H1 (cell line): ENCODE measurements around the gene NPL. TPM values are rescaled to one million over a fixed set of nuclear protein-coding genes. Genes with fewer than 3 reads are reported as not detected.

Experiments
- ATF3 ChIP-seq: IDR thresholded peaks from 2 replicates; pipeline ENCODE4 v1.6.1; 2011; ENCODE audit warnings: low read depth, mild to moderate bottlenecking, low read length; ENCODE audit not compliant: insufficient read depth
- BCL11A ChIP-seq, 2 experiments: IDR thresholded peaks; one replicate each; pipeline ENCODE4 v1.6.1; 2011; ENCODE audit warnings: low read depth in 2 of 2, low read length in 2 of 2, mild to moderate bottlenecking in 2 of 2
- BRCA1 ChIP-seq: IDR thresholded peaks from 2 replicates; pipeline ENCODE4 v1.6.1; 2012; ENCODE audit warnings: low read depth, low read length, improper control_type of control experiment
- CBX5 ChIP-seq: fragments of 300-800, 300-1000 bp; sonication (generic); IDR thresholded peaks from 2 replicates; pipeline ENCODE4 v1.7.1; 2016; ENCODE audit warnings: antibody characterized with exemption, low read length, low read depth
- CHD7 ChIP-seq: fragments of 300-600 bp; sonication (generic); IDR thresholded peaks from 2 replicates; pipeline ENCODE4 v1.7.1; 2012; ENCODE audit warnings: low read length, moderate library complexity, mild to moderate bottlenecking, inconsistent platforms; ENCODE audit not compliant: insufficient replicate concordance
- FOSL1 ChIP-seq: IDR thresholded peaks from 2 replicates; pipeline ENCODE4 v1.6.1; 2011; ENCODE audit warnings: mild to moderate bottlenecking, low read depth, low read length, moderate library complexity; ENCODE audit not compliant: insufficient read depth
- HDAC6 ChIP-seq: IDR thresholded peaks from one replicate; pipeline ENCODE4 v1.7.1; 2012; ENCODE audit warnings: low read depth, mild to moderate bottlenecking, inconsistent platforms, low read length, moderate library complexity
- ZNF274 ChIP-seq: IDR thresholded peaks from 2 replicates; pipeline ENCODE4 v1.7.0; 2012; ENCODE audit warnings: low read length, borderline replicate concordance; ENCODE audit errors: extremely low read depth
- polyA plus RNA-seq, 7 experiments: library from polyadenylated mRNA; depleted of rRNA in 3 of 7; stranded (reverse) in 5 of 7; unstranded in 2 of 7; fragments of >200 nt in 5 of 7; fragments of 200-250 nt in 2 of 7; gene quantifications; 1 replicate in 5 of 7; 2 replicates in 1 of 7; 4 replicates in 1 of 7; pipeline versions ENCODE4 v1.2.1 to v1.2.3, GENCODE V29; 2011 to 2013; ENCODE audit warnings: missing spikeins in 2 of 7, mixed read lengths in 2 of 7
- total RNA-seq: library from RNA; stranded (reverse); fragmentation: NEBNext Ultra II Directional; extraction: Animal tissue kit (Norgen Biotek cat#: 25700); gene quantifications from 2 replicates; pipeline ENCODE4 v1.2.1, GENCODE V29; 2021

The NPL gene
- total and polyA plus RNA-seq, 2 of the 8 experiments (the other 6 are each of a cell fraction or from before 2014, with no cell fraction given), result 2.2 to 4.4 TPM

- TF ChIP-seq CHD7 (no peak), BRCA1 (no peak), ATF3 (no peak), BCL11A (IDR thresholded peaks at IDR 0.05; ENCODE audit: low read depth in 2 of 2, low read length in 2 of 2) (no peak), HDAC6 (no peak), CBX5 (no peak), FOSL1 (no peak), ZNF274 (no peak)
Measured at GRCh38 chr1:182752077-182752988, 37.2 kb upstream of the NPL start (continued).
